ELF-1 (cell line): ENCODE data around the gene LRP1B.

ENCODE experiments used
- DNase-seq: peaks from one replicate; pipeline ENCODE4 v3.0.0-alpha.2; 2016; ENCODE audit warnings: low read depth, low spot score

LRP1B gene

DNA sequence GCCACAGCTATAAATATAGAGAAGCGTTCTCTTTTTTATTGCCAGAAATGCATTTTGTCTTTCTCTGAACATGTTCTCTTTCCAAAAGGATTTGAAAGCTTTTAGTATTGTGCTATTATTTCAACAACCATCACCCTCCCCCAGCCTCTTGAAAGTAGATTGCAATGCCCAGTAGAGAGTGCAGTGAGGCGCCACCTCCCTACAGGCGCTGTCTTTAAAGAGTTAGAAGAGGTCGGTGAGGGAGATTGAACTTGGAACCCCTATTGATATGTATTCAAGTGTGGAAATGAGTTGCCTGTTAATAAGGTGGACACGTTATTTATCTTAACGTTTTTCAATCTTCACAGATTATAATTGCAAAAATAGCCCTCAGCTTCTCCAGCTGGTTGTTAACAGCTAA lies 360.3 kb downstream of the LRP1B start:
- DNase-seq = no peak

DNA sequence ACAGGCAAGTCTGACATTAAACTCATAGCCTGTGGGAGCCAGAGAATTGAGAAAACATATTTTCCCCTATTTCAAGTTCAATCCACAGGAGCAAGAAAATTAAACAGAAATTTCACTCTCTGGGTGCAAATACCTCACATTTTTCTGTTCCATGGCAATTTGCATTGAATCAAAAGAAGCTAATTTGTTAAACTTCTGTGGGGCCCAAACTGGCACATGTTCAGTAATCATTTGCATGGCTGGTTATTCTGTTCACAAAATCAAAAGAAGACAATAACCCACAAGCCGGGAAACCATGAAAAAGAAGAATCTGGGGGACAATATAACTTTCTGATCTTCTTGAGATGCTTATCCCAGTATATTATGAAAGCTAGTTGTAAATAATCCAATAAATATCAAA lies 363.1 kb downstream of the LRP1B start:
- DNase-seq = no peak

DNA sequence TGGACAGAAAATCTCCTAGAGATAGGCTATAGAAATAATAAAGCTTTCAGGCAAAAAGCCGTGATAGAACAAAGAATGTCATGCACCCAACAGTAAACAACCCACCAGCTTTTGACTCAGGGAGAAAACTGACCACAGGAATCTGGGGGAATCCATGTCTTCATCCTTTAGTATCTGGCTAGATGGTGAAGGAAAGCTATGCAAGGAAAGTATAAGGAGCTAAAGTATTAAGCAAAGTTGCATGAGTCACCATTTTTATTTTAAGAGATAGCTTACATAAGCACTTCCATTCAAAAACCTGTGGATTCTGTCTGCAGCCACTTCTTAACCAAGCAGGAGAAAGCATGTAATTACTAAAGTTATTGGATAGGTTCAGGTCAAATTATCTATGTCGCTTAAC lies 363.8 kb downstream of the LRP1B start:
- DNase-seq = no peak

DNA sequence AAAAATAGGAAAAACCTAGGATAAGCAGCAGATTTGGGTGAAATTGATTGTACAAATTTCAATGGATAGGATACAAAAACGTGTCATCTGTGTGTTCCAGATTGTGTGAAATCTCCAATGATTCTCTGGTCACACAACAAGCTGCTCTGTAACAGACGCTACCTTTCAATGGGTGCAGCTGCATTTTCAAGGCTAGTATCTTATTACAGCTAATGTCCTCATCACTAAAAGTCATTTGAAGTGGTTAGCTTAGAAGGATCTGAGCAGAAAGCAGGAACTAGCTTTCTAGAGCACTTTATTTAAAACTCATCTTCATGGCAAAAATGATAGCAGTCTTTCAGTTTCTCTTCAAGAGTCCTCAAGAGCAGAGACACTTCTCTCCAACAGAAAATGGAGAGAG lies 364.6 kb downstream of the LRP1B start:
- no peak for DNase-seq

DNA sequence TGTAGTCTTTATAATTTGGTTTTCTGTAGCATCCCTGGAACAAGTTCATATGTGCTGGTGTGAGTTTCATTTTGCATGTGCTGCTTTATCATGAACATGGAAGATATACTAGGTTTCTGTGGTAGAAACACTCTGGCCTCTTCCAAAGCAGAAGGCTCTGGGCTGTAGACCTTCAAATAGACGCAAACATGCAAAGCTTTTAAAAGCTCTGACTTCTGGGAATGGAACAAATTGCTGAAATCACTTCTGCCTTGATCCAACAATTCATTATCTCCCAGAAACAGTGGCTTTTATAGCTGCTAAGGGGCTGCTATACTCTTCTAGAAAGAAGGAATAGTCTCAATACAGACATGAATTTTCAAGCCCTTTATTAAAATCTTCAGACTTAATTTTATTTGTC lies 382.2 kb downstream of the LRP1B start:
- DNase-seq = no peak

DNA sequence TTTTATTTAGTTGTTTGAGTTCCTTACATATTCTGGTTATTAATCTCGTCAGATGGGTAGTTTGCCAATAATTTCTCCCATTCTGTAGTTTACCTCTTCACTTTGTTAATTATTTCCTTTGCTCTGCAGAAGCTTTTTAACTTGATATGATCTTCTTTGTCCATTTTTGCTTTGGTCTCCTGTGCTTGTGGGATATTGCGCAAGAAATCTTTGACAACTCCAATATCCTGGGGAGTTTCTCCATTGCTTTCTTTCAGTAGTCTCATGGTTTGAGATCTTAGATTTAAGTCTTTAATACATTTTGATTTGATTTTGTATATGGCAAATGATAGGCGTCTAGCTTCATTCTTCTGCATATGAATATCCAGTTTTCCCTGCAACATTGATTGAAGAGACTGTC lies 389.2 kb downstream of the LRP1B start:
- no peak for DNase-seq

DNA sequence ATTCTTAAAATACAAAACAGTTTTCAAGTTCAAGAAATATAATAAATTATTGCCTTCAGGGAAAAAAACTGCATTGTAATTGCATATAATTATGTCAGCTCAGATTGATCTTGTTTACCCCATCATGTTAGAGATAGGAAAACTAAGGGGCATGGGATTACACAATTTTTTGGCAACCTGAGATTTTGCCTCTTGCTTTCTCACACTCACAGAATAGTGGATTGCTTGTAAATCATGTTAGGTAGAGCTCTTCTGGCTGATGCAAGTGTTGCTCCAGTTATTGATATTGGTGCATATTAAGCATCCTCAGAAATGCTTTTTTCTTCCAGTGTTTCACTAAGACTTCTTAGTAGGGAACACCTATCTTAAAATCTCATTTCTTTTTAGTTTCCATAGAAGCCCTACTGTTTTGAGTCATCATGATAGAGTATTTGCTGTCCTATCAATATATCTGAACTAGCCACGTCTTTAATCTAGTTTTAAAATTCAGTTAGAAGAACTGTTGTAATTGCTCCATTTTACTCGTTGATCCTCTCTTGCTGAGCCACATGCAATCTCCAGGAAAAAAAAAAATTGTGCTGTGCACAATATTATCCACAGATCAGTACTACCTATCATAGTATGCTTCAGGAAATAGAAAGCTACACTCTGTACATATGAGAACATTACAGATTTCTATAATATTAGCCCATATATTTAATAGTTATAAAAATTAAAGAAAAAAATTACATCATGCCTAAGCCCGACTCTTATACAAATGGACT lies 393.1 kb downstream of the LRP1B start:
- no peak for DNase-seq

DNA sequence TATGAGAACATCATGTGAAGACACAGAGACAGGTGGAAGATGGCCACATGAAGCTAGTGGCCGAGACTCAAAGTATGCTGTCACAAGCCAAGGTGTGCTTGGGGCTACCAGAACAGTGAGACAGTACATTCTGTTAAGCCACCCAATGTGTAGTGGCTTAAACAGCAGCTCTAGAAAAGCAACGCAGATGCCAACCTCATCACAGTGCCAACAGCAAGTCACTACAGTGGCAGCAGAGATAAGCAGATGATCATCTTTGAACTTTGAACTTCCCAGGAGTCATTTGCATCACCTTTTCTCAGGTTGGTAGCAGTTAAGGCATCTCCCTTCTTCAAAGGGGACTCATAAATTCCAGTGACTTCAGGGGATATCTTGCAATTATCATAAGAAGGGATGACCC lies 394.4 kb downstream of the LRP1B start:
- DNase-seq = no peak

DNA sequence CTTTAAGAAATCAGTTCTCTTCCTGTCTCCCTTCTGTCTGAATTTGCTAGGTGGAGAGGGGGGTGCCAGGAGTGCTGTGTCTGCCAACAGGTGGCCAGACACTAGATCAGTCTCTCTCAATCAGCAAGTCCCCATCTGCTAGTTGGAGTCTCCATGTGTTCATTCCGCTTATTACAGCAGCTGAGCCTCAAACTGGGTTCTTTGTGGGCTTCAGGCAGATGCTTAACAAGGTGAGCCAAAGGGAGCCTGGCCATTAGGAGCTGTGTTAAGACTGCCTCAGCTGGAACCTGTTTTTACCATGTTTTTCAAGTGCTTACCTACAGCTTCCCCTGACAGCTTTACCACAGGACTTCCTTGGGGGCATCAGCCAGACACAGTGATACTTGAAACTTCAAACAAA lies 401.9 kb downstream of the LRP1B start:
- peak; percentile 16 for DNase-seq

DNA sequence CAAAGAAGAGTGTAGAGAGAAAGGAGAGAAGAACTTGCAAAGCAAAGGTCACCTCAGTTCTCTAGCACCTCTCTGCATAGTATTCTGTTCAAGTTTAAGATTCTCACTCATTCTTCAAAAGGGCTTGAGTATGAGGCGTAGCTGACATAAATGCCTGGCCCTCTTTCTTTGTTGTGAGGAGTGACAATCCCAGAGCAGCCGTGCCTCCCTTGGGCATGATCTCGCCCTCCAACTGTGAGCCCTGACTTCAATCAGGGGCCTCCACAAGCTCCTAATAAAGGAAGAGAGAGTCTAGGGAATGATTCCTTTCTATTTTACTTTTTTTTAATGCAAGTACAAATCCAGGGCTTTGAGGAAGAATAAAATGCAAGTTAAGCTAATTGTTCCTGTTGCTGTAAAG lies 402.7 kb downstream of the LRP1B start:
- DNase-seq = peak; percentile 23

DNA sequence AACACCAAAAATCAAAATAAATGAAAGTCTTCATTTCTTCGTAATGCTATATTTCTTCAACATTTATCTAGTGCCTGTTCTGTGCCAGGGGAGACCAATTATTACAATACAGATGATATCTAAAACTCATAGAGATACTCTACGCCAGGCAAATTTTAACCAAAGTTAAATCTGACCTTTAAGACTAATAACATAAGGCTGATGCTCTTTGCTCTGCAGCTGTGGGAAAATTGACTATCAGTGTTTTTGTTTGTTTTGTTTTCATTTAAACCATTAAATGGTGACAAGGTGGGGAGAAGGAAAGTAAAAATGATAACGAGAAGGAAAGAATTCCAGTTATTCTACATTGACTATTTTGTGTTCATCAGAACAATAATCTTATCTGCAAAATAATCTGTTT lies 406.4 kb downstream of the LRP1B start:
- no peak for DNase-seq

DNA sequence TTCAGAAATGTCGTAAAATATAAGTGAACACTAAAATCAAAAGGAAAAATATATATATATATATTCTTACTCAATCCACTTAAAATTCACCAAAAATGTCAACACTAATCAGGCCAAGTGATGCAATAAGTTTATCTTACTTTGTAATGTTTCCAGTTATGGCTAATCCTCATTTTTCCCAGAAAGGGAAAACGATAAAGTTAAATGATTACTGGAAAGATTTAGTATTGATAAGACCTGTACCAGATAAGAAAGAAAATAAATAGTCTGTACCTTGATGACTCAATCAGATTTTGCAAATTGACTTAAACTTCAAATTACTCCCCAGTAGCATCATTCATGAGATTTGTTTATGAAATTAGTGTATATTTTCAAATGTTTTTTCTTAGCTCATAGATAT lies 407.0 kb downstream of the LRP1B start:
- DNase-seq = no peak

DNA sequence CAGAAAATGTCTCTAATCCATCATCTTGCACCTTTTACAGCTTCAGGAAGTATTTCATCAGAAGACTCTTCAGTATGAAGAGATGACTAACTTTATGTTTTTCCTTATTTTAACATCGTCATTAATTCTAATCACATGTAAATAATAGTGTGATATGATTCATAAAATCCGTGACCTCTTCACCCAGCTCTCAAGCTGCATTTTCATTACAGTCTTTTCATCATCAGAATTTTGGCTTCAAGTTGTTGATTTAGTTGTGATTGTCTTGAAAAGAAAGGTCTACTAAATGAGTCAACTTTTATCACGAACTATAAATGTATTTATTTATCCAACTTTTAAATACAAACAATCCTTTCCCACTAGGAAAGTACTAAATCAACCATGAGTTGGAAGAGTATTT lies 410.3 kb downstream of the LRP1B start:
- DNase-seq = no peak

DNA sequence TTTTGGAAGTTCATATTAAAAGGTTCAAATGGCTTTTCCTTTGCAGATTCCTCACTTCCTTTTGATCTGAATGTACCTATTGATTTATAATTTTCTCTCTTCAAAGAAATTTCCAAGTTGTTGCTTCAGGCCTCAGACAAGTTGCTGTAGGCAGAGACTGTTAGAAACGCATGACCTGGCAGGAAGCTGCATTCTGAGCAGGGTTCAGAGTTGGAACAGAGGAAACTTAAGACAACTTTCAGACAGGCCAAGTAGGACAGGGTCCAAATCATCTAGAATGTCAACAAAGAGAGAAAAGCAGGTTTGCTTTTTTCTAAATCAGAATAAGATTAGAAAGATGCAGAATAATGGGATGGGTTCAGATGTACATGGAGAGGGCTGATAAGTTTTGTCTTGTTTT lies 416.3 kb downstream of the LRP1B start:
- no peak for DNase-seq

DNA sequence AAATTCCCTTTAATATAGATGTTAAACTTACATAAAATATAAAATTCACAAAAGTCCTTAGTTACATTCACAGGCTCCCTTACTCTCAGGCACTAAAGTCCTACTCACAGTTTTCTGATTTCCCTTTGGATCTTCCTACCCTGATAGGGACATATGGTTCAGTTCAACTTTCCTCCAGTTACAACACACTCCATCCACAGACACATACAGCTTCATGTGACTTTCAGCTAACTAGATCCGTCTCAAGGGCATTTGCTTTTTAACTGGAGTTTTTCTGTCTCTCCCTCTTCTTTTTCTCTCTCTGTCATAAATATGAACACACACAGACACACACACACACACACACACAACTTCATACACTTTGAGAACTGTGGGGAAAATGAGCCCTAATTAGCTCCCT lies 419.2 kb downstream of the LRP1B start:
- no peak for DNase-seq

DNA sequence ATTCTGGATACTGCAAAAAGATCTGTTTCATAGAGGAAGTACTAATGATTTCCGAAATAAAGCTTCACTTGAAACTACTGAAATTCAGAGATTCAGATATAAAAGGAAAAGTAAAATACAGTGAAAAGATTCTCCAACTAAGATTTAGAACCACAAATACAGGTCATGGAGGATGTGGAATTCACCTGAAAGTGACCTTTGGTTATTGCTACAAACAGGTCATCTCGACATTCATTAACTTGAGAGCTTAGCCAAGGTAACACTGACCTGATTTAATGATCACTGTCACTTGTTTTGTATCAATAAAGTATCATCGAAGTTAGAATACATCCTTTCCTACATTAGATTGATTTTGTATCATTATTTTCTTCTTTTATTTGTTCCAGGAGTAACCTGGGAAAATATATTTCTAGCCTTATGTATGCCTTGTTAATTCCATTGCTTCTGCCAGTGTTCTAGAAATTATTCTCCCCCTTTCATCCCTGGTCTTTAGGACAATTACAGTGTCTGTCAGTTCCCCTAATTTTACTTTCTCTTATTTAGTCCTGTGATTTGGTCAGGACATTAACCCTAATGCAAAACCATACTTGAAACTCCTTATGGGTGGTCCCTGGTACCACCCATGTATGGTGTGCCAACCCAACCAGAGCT lies 420.1 kb downstream of the LRP1B start:
- no peak for DNase-seq

DNA sequence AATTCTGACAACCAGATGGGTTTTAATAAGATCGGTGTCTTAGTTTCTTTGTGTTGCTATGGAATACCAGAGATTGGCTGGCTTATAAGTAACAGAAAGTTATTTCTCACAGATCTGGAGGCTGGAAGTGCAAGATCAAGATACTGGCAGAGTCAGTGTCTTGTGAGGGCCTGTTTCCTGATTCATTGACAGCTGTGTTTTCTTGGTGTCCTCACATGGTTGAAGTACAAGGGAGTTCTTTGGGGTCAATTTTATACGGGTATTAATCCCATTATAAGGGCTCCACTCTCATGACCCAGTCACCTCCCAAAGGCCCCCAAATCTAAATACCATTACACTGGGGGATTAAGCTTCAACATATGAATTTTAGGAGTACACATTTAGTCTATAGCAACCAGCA lies 421.1 kb downstream of the LRP1B start:
- DNase-seq = no peak

DNA sequence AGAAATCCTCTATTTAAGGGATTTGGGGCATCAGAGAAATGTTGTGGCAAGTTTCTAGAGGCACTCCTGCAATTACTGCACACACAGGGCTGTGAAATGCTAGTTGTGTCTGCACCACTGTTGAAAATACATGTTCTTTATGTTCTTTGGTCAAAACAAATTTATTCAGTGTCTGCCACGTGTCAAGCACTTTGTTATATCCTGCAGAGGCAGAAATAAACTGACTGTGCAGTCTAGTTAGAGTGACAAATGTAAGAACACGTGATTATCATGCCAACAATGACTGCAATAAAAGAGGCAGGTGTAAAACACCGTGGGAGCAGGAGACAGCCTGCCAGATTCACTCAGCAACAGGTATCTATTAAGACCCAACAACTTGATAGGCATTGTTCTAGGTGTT lies 423.3 kb downstream of the LRP1B start:
- DNase-seq = no peak

DNA sequence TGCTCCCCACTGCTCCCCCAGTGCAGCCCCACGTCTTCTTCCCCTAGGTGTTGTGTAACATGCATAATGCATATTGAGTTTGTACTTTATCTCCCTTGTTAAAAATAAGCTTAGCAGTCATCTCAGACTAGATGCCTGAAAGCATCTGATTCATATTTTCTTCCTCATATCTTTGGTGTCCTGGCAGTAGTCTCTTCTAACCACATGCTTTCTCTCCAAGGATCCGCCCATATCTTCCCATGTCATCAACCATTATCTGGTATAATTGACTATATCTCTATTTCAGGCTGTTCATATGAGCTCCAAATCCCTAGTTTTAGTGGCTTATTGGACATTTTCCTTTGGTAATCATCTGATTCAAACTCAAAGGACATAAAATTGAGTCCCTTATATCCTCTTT lies 426.3 kb downstream of the LRP1B start:
- DNase-seq = no peak

DNA sequence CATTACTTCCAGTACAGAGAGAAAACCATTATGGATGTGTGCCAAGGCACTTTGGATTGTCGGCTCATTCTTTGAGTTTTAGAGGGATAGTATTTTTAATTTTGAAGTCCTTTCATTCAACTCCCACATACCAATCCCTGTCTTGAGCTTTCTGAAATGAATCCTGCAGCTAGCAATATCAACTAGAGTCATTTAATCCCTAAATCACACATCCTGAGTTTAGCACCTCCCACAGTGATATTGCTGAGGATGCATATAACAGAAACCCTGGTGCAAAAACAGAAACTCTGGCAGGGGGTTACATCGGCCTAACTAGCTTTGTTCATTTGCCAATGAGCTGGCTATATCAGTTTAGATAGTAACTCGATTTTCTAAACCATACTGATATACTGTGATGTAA lies 427.3 kb downstream of the LRP1B start:
- DNase-seq = no peak

DNA sequence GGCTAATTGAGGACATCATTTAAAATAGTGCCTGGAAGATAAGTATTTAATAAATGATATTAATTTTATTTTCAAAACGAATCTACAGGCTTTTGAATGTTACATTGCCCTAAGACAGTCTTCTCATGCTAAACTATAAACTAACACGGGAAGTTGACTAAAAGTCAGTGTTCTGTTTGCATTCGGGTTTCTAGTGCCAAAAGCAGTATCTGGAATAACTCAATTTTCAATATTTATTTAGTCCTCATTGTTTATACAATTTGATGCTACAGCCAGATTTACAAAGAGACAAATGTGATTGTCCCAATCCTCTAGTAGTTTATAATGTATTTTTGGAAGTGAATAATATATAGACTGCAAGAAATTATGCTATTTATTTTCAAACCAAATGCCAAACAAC lies 429.2 kb downstream of the LRP1B start:
- DNase-seq = no peak

DNA sequence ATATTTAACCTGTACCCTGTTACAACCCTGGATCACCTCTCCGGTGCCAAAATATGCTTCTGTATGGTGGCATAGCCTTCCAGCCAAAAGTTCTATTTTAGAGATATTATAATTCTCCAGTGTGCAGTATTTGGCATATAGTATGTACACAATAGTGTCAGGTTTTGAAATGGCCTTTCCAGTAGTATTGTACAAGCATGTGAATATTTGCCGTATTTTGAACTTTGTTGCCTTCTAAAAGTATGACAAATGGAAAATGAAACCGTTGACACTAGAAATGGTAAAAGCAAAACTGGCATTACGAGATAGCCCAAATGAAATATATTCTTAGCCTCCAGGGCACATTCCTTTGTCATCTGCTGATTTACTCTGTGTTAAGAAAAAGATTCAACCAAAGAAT lies 431.2 kb downstream of the LRP1B start:
- no peak for DNase-seq

DNA sequence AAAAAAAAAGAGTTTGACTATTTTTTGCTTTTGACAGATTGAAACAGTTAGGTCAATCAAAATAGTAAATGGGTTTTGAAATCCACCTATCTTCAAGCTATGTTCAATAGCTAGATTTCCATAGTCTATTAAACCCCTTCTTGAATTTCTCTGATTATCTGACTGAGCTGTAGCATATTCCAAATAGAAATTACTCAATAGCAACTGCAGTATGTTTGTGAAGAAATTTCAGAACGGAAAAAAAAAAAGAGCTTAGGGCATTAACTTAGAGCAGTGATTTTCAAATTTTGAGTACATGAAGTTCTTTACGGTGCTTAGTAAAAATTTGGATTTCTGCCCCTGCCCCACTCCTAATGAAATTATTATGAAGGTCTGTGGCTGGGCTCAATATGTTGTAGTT lies 432.3 kb downstream of the LRP1B start:
- no peak for DNase-seq

DNA sequence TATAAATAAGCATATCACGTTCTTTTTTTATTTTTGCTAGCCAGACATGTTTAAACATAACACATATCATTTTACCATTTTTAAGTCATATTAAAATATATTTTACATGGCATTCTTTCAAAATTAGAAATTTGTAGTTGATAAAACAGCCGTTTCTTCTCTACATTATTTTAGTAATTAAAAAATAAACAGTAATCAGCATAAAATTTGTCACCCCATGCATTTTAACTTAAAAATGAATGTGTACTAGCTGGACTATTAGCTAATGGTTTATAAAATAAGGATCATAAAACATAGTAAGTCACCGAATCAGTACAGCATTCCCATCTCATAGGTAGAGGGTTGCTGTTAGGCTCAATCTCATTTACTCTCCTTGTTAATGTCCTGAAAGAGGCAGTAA lies 433.8 kb downstream of the LRP1B start:
- no peak for DNase-seq
